OCI-LY7 (cell line): Measurements from ENCODE around the gene PARD6G. TPM values are rescaled to one million over a fixed set of nuclear protein-coding genes. Genes with fewer than 3 reads are reported as not detected.

Source experiments
- BruUV-seq: library from RNA; stranded (reverse); fragments of 400-500 nt; replicated peaks from 2 replicates; lab custom pipeline; 2021; lab: Mats Ljungman, UMichigan
- CTCF ChIA-PET: fragments of 300-600 bp; sonication (Branson Sonifier 250); formaldehyde crosslinking; loops from one replicate; lab custom pipeline; 2022; ENCODE audit warnings: antibody characterized with exemption; ENCODE audit not compliant: unreplicated experiment; lab: Charles Lee
- POLR2A ChIA-PET: fragments of 300-600 bp; sonication (Branson Sonifier 250); formaldehyde crosslinking; loops from one replicate; lab custom pipeline; 2022; ENCODE audit warnings: antibody characterized with exemption; lab: Charles Lee
- DNase-seq: peaks from one replicate; pipeline ENCODE4 v3.0.0-alpha.2; 2015; ENCODE audit warnings: low spot score
- H2AFZ ChIP-seq: fragments of 200-600 bp; sonication (generic), shearing (Covaris generic); 2 replicates; pipeline ENCODE4 v1.6.1; 2014; ENCODE audit warnings: mild to moderate bottlenecking, antibody characterized with exemption, low read length, moderate library complexity
- H3K27ac ChIP-seq: fragments of 200-600 bp; sonication (generic); 2 replicates; pipeline ENCODE4 v1.5.1; 2014; ENCODE audit warnings: mixed run types, low read depth, mild to moderate bottlenecking, moderate library complexity, low read length, inconsistent platforms; ENCODE audit not compliant: poor library complexity, severe bottlenecking
- H3K36me3 ChIP-seq: fragments of 200-600 bp; sonication (generic); 2 replicates; pipeline ENCODE4 v1.6.1; 2014; ENCODE audit warnings: mild to moderate bottlenecking, antibody characterized with exemption, low read length, moderate library complexity, mixed read lengths; ENCODE audit not compliant: insufficient read depth
- H3K4me1 ChIP-seq: fragments of 200-600 bp; sonication (generic); 2 replicates; pipeline ENCODE4 v1.5.1; 2014; ENCODE audit warnings: mild to moderate bottlenecking, low read length; ENCODE audit not compliant: insufficient read depth, poor library complexity, severe bottlenecking
- H3K4me2 ChIP-seq: fragments of 200-600 bp; sonication (generic); 2 replicates; pipeline ENCODE4 v1.6.1; 2014; ENCODE audit warnings: mild to moderate bottlenecking, low read length
- H3K4me3 ChIP-seq: fragments of 200-600 bp; sonication (generic); 2 replicates; pipeline ENCODE4 v1.5.1; 2014; ENCODE audit warnings: mild to moderate bottlenecking, low read depth, low read length; ENCODE audit not compliant: poor library complexity, severe bottlenecking
- H3K79me2 ChIP-seq: fragments of 200-600 bp; sonication (generic); 2 replicates; pipeline ENCODE4 v1.6.1; 2016; ENCODE audit warnings: low read depth, mild to moderate bottlenecking, low read length, moderate library complexity, mixed read lengths; ENCODE audit not compliant: insufficient read depth
- H3K9me2 ChIP-seq: fragments of 200-600 bp; sonication (generic); 2 replicates; pipeline ENCODE4 v1.6.1; 2016; ENCODE audit warnings: mild to moderate bottlenecking, low read length, mixed read lengths; ENCODE audit not compliant: insufficient read depth
- H3K9me3 ChIP-seq: fragments of 200-600 bp; sonication (generic); 2 replicates; pipeline ENCODE4 v1.6.1; 2014; ENCODE audit warnings: mild to moderate bottlenecking, mixed run types, low read length, mixed read lengths
- H4K20me1 ChIP-seq: fragments of 200-600 bp; sonication (generic); 2 replicates; pipeline ENCODE4 v1.6.1; 2014; ENCODE audit warnings: mild to moderate bottlenecking, antibody characterized with exemption, low read length, moderate library complexity, mixed read lengths; ENCODE audit not compliant: insufficient read depth
- CTCF ChIP-seq: fragments of 200-600 bp; sonication (generic); conservative IDR thresholded peaks from 2 replicates; pipeline ENCODE4 v1.5.1; 2014; ENCODE audit warnings: mild to moderate bottlenecking, antibody characterized with exemption, low read length, moderate library complexity, mixed read lengths
- EZH2phosphoT487 ChIP-seq: fragments of 200-600 bp; sonication (generic); IDR thresholded peaks from 2 replicates; pipeline ENCODE4 v1.6.1; 2018; ENCODE audit warnings: low read depth, borderline replicate concordance, mild to moderate bottlenecking, mixed run types, antibody characterized with exemption, low read length, moderate library complexity, mixed read lengths
- intact Hi-C: fragments of 100-400 bp; cut with micrococcal nuclease; formaldehyde crosslinking; loops from one replicate; pipeline ENCODE4 v1.10.0; 2022; ENCODE audit not compliant: unreplicated experiment
- total RNA-seq, 2 experiments: library from RNA; depleted of rRNA in 1 of 2; stranded (reverse); fragments of >200 nt in 1 of 2; shearing (Covaris generic) in 1 of 2; gene quantifications; 2 replicates each; pipeline ENCODE4 v1.2.3, GENCODE V29; 2014 to 2022

The PARD6G gene
- total RNA-seq, 2 experiments from 2014 or later = 0.03 TPM; not detected in 1

GRCh38 chr18:80198994-80199748 lies 48.1 kb downstream of the PARD6G start:
- H3K36me3 ChIP-seq = no peaks in the 10 kb centered on the region
- H3K4me2 ChIP-seq = no peak overlapping the region
- H3K9me2 ChIP-seq = no peaks in the 10 kb centered on the region
- no peaks in the 10 kb centered on the region for H3K79me2 ChIP-seq
- POLR2A ChIA-PET = no interaction called here
- H3K4me3 ChIP-seq = no peak overlapping the region
- no peaks in the 10 kb centered on the region for H3K9me3 ChIP-seq
- H4K20me1 ChIP-seq = no peaks in the 10 kb centered on the region
- TF ChIP-seq CTCF (no peak), EZH2phosphoT487 (no peak)
- H2AFZ ChIP-seq = no peak overlapping the region
- CTCF ChIA-PET = no interaction called here
- intact Hi-C loops = no loop called here
- no peaks in the 10 kb centered on the region for H3K4me1 ChIP-seq
- no TSS peak for BruUV-seq
- no peak for DNase-seq
- H3K27ac ChIP-seq = no peak overlapping the region

DNA sequence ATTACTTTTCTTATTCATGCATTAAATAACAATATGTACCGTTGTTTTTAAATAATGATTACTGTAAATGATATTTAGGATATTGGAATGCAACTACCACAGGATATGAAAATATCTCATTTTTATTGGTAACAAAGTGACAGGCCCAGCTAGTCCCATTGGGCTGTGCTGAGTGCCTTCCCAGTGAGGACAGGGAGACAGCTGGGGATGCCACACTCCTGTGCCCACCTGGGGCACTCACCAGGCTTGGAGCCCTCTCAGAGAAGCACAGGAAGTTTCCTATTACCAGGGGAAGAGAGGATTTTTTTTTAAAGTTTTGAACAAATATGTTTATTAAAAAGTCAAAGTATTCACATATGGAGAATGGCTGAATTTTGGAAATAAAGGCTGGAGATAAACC lies 48.9 kb downstream of the PARD6G start:
- Histone ChIP-seq H3K36me3 (no peaks in the 10 kb centered on the region), H3K27ac (no peak overlapping the region), H3K4me3 (no peak overlapping the region), H2AFZ (no peak overlapping the region), H3K4me2 (no peak overlapping the region), H4K20me1 (no peaks in the 10 kb centered on the region), H3K9me3 (no peaks in the 10 kb centered on the region), H3K9me2 (no peaks in the 10 kb centered on the region), H3K4me1 (no peaks in the 10 kb centered on the region), H3K79me2 (no peaks in the 10 kb centered on the region)
- BruUV-seq = no TSS peak
- no peak for TF ChIP-seq CTCF
- no peak for TF ChIP-seq EZH2phosphoT487
- intact Hi-C loops = no loop called here
- DNase-seq = no peak
- POLR2A ChIA-PET = no interaction called here
- CTCF ChIA-PET = no interaction called here

DNA sequence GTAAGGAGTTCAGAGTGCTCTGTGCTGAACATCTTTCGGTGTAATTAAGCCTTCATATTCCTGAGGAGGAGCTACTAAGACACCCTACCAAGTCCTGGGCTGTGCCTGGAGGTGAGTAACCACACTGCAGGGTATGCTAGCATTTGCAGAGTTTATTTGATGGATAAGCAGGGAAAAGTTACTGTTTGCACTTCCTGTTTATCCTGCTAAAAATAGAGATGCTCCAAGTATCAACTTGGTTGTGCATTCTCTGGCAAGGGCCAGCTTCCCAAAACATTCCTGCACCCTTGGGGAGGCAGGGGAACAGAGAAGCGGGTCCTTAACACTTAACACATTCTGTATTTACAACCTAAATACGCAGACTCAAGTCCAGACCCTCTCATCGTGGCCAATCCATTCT lies 49.8 kb downstream of the PARD6G start:
- H3K4me1 ChIP-seq = no peaks in the 10 kb centered on the region
- no peaks in the 10 kb centered on the region for H3K9me2 ChIP-seq
- CTCF ChIA-PET = no interaction called here
- no peaks in the 10 kb centered on the region for H3K79me2 ChIP-seq
- intact Hi-C loops = no loop called here
- no peaks in the 10 kb centered on the region for H4K20me1 ChIP-seq
- no TSS peak for BruUV-seq
- H2AFZ ChIP-seq = no peak overlapping the region
- no peak overlapping the region for H3K4me3 ChIP-seq
- no peaks in the 10 kb centered on the region for H3K9me3 ChIP-seq
- no peak overlapping the region for H3K27ac ChIP-seq
- POLR2A ChIA-PET = no interaction called here
- DNase-seq = no peak
- no peaks in the 10 kb centered on the region for H3K36me3 ChIP-seq
- H3K4me2 ChIP-seq = no peak overlapping the region
- TF ChIP-seq CTCF (no peak), EZH2phosphoT487 (no peak)
